Suprapubic skin (tissue), 4 donors: ENCODE measurements around the gene HLA-DOA. TPM values are rescaled to one million over a fixed set of nuclear protein-coding genes. Genes with fewer than 3 reads are reported as not detected.

Experiments used
- DNase-seq, 2 donors: peaks; one replicate each; pipeline ENCODE4 v3.0.0-alpha.2; 2019; ENCODE audit warnings: low spot score in 2 of 2
- H3K27ac ChIP-seq: fragments of 200-600 bp; sonication (generic); one replicate; pipeline ENCODE4 v1.5.1; 2019
- H3K27me3 ChIP-seq: fragments of 200-600 bp; sonication (generic); one replicate; pipeline ENCODE4 v1.5.1; 2019
- H3K36me3 ChIP-seq: fragments of 200-600 bp; sonication (generic); one replicate; pipeline ENCODE4 v1.5.1; 2019
- H3K4me1 ChIP-seq: fragments of 200-600 bp; sonication (generic); one replicate; pipeline ENCODE4 v1.5.1; 2019
- H3K4me3 ChIP-seq: fragments of 200-600 bp; sonication (generic); one replicate; pipeline ENCODE4 v1.5.1; 2019; ENCODE audit warnings: mild to moderate bottlenecking
- H3K9me3 ChIP-seq: fragments of 200-600 bp; sonication (generic); one replicate; pipeline ENCODE4 v1.5.1; 2019
- EP300 ChIP-seq: sonication (generic); formaldehyde crosslinking; IDR thresholded peaks from one replicate; pipeline ENCODE4 v1.6.1; 2017; ENCODE audit warnings: antibody characterized with exemption
- POLR2A ChIP-seq, 2 donors: fragments of 450-650 bp; IDR thresholded peaks; one replicate each; pipeline ENCODE4 v1.6.1; 2017; ENCODE audit warnings: antibody characterized with exemption in 2 of 2, mild to moderate bottlenecking in 2 of 2, moderate library complexity in 2 of 2
- POLR2AphosphoS5 ChIP-seq, 3 donors: sonication (generic); formaldehyde crosslinking; IDR thresholded peaks; one replicate each; pipeline ENCODE4 v1.6.1; 2017; ENCODE audit warnings: antibody characterized with exemption in 3 of 3
- WGBS: methylation state at CpG from one replicate; pipeline ENCODE4 v1.1.5; 2018; 5-methylcytosine and 5-hydroxymethylcytosine counted together
- total RNA-seq, 4 donors: library from RNA; depleted of rRNA; stranded (reverse); fragments of >200 nt; gene quantifications; one replicate each; pipeline ENCODE4 v1.1.0, GENCODE V29; 2016
- TF ChIP-seq, protein P1 (sequence below), 2 donors: fragments of 200-600 bp in 1 of 2; fragments of 450-650 bp in 1 of 2; sonication (generic) in 1 of 2; IDR thresholded peaks; one replicate each; pipeline ENCODE4 v1.5.1; 2016 to 2019; ENCODE audit warnings: antibody characterized with exemption in 2 of 2, mild to moderate bottlenecking in 1 of 2, moderate library complexity in 1 of 2

The HLA-DOA gene
- total RNA-seq, 4 donors from 2014 or later: 6.8 to 14.3 (median 8.0) TPM

GRCh38 chr6:33030245-33030644, 20.9 kb upstream of the HLA-DOA start:
- H3K9me3 ChIP-seq: no peaks in the 10 kb centered on the region
- TF ChIP-seq, protein P1, sequence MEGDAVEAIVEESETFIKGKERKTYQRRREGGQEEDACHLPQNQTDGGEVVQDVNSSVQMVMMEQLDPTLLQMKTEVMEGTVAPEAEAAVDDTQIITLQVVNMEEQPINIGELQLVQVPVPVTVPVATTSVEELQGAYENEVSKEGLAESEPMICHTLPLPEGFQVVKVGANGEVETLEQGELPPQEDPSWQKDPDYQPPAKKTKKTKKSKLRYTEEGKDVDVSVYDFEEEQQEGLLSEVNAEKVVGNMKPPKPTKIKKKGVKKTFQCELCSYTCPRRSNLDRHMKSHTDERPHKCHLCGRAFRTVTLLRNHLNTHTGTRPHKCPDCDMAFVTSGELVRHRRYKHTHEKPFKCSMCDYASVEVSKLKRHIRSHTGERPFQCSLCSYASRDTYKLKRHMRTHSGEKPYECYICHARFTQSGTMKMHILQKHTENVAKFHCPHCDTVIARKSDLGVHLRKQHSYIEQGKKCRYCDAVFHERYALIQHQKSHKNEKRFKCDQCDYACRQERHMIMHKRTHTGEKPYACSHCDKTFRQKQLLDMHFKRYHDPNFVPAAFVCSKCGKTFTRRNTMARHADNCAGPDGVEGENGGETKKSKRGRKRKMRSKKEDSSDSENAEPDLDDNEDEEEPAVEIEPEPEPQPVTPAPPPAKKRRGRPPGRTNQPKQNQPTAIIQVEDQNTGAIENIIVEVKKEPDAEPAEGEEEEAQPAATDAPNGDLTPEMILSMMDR (IDR thresholded peaks at IDR 0.05): no peak
- TF ChIP-seq EP300: no peak
- H3K4me1 ChIP-seq: no peaks in the 10 kb centered on the region
- no peaks in the 10 kb centered on the region for H3K36me3 ChIP-seq
- H3K27me3 ChIP-seq: no peaks in the 10 kb centered on the region
- 27% methylated on average over 3 of the region's 3 CpGs for WGBS
- no peak overlapping the region for H3K4me3 ChIP-seq
- DNase-seq: no peak
- peak overlapping the region; percentile 62 for H3K27ac ChIP-seq

- H3K27ac ChIP-seq: peak overlapping the region; percentile 62
- H3K9me3 ChIP-seq: no peaks in the 10 kb centered on the region
- H3K4me3 ChIP-seq: no peak overlapping the region
- H3K27me3 ChIP-seq: no peaks in the 10 kb centered on the region
- TF ChIP-seq EP300 (no peak), POLR2AphosphoS5 (IDR thresholded peaks at IDR 0.05) (no peak), POLR2A (IDR thresholded peaks at IDR 0.05) (no peak)
- TF ChIP-seq, protein P1 (IDR thresholded peaks at IDR 0.05): no peak
- no peak for DNase-seq
- H3K4me1 ChIP-seq: no peaks in the 10 kb centered on the region
- H3K36me3 ChIP-seq: no peaks in the 10 kb centered on the region
- 48% methylated on average over 6 of the region's 6 CpGs for WGBS
Measured at GRCh38 chr6:33029328-33030184, 20.2 kb upstream of the HLA-DOA start.

DNA sequence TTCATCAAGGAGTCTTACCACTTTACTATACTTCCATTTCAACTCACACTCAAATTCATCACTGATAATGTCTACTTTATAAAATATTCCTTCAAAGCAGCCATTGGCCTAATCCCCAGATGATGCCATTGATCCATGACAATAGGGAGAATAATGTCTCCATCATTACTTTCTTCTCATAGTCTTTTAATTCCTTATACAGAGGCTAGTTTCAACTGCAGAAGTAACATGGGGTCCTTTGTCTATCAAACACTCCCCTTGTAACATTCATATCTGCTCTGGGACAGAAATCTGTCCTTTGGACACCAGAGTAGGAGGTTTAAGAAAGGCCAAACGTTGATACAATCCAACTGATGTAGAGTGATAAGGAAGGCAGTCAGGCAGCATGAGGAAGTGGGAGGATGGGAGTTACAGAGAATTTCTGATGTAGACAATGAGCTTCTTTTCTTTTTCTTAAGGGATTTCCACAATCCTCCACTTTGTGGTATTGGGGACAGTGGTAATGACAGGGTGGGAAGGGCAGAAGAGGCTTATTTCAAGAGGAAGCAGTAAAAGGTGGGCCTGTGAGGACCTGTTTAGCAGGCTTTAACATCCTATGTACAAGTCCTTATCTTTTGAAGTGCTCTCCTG, 18.9 kb upstream of the HLA-DOA start:
- Histone ChIP-seq H3K27ac (peak overlapping the region; percentile 47), H3K27me3 (no peaks in the 10 kb centered on the region), H3K9me3 (no peaks in the 10 kb centered on the region), H3K36me3 (no peaks in the 10 kb centered on the region), H3K4me1 (no peaks in the 10 kb centered on the region), H3K4me3 (no peak overlapping the region)
- WGBS: 7% methylated on average over 1 of the region's 1 CpG
- TF ChIP-seq EP300 (no peak), POLR2A (IDR thresholded peaks at IDR 0.05) (no peak), POLR2AphosphoS5 (IDR thresholded peaks at IDR 0.05) (no peak)
- TF ChIP-seq, protein P1 (IDR thresholded peaks at IDR 0.05): no peak
- DNase-seq: no peak

- peaks cover 4% of the 10 kb centered on the region for H3K4me1 ChIP-seq
- no peaks in the 10 kb centered on the region for H3K36me3 ChIP-seq
- TF ChIP-seq POLR2A (IDR thresholded peaks at IDR 0.05): no peak
- TF ChIP-seq, protein P1 (IDR thresholded peaks at IDR 0.05): no peak
- TF ChIP-seq POLR2AphosphoS5 (IDR thresholded peaks at IDR 0.05): no peak
- TF ChIP-seq EP300: no peak
- no peak overlapping the region for H3K27ac ChIP-seq
- no peak for DNase-seq
- no peak overlapping the region for H3K4me3 ChIP-seq
- no peaks in the 10 kb centered on the region for H3K27me3 ChIP-seq
- H3K9me3 ChIP-seq: no peaks in the 10 kb centered on the region
Measured at GRCh38 chr6:33024521-33024920, 15.1 kb upstream of the HLA-DOA start.

GRCh38 chr6:33023536-33023935, 14.1 kb upstream of the HLA-DOA start:
- Histone ChIP-seq H3K4me1 (peaks cover 8% of the 10 kb centered on the region), H3K9me3 (no peaks in the 10 kb centered on the region), H3K4me3 (no peak overlapping the region), H3K27ac (no peak overlapping the region), H3K36me3 (no peaks in the 10 kb centered on the region), H3K27me3 (no peaks in the 10 kb centered on the region)
- 62% methylated on average over 3 of the region's 3 CpGs for WGBS
- no peak for DNase-seq
- TF ChIP-seq POLR2AphosphoS5 (IDR thresholded peaks at IDR 0.05) (no peak), POLR2A (IDR thresholded peaks at IDR 0.05) (no peak)
- TF ChIP-seq, protein P1 (IDR thresholded peaks at IDR 0.05): no peak
